IgD-negative memory B cell (primary cell): Measurements from ENCODE around the gene DCTD. TPM values are rescaled to one million over a fixed set of nuclear protein-coding genes. Genes with fewer than 3 reads are reported as not detected.

ENCODE experiments used
- H3K27ac Mint-ChIP-seq, 3 donors: one replicate each; pipeline ENCODE4 v1.8.0; 2020 to 2022; ENCODE audit warnings: mild to moderate bottlenecking in 3 of 3, mixed read lengths in 3 of 3, moderate library complexity in 1 of 3
- H3K27me3 Mint-ChIP-seq: one replicate; pipeline ENCODE4 v1.8.0; 2021; ENCODE audit warnings: mixed read lengths
- H3K36me3 Mint-ChIP-seq: one replicate; pipeline ENCODE4 v1.8.0; 2020; ENCODE audit warnings: mild to moderate bottlenecking, mixed read lengths
- H3K4me1 Mint-ChIP-seq, 3 donors: one replicate each; pipeline ENCODE4 v1.8.0; 2020 to 2022; ENCODE audit warnings: mixed read lengths in 3 of 3, mild to moderate bottlenecking in 1 of 3
- H3K4me3 Mint-ChIP-seq, 4 donors: one replicate each; pipeline ENCODE4 v1.8.0; 2020 to 2022; ENCODE audit warnings: mild to moderate bottlenecking in 4 of 4, mixed read lengths in 4 of 4, moderate library complexity in 3 of 4
- H3K9me3 Mint-ChIP-seq, 3 donors: one replicate each; pipeline ENCODE4 v1.8.0; 2020 to 2021; ENCODE audit warnings: mixed read lengths in 3 of 3, mild to moderate bottlenecking in 1 of 3
- polyA plus RNA-seq: library from polyadenylated mRNA; unstranded; fragments of 300-500 nt; fragmentation: Illumina TruSeq; gene quantifications from one replicate; pipeline ENCODE4 v1.2.3, GENCODE V29; 2021

The DCTD gene
- polyA plus RNA-seq, 1 donor from 2014 or later = 101 TPM

DNA sequence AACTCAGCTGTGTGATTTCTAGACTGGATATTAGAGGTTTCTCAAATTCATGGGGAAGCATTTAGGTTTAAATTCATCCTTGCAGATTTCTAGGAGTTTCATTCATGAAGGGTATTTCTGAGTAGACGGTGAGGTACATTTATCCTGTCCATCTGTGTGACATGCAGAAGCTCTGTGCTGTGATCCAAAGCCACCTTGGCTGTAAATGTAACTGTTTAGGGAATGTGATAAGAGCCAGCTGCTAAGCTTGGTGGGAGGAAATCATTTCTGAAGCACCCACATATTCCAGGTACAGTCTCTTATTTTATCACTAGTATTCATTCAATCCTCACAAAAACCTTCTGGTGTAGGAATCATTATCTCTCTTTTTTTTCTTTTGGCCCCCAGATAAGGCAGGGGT lies 8.7 kb upstream of the DCTD start:
- Mint-ChIP-seq H3K4me1 (peaks cover 0 to 5% (median 0%) of the 10 kb centered on the region in 3 donors), H3K4me3 (no peak overlapping the region), H3K9me3 (no peaks in the 10 kb centered on the region), H3K27me3 (peaks cover 6% of the 10 kb centered on the region), H3K36me3 (no peaks in the 10 kb centered on the region), H3K27ac (no peak overlapping the region)

DNA sequence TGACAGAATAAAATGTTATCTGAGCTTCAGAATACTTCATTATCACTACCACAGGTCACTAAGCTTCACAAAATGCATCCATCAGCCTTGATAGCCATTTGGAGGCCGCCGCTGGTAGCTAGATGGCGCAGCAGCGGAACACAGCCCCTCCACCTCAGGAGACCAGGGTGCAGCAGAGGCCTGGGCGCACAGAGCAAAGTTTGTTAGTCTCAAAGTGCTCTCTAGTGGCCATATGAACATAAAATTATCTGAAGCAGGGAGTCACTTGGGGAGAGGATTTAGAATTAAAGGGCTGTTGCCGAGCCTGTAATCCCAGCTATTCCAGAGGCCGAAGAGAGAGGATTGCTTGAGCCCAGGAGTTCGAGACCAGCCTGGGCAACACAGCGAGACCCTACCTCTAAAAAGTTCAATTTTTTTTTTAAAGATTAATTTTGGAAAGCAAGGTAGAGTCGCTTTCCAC lies 8.1 kb upstream of the DCTD start:
- Mint-ChIP-seq H3K4me3 (peak overlapping the region in 1 of 4 donors; percentile 33), H3K9me3 (no peaks in the 10 kb centered on the region), H3K27me3 (peaks cover 6% of the 10 kb centered on the region), H3K4me1 (peaks cover 0 to 5% (median 0%) of the 10 kb centered on the region in 3 donors), H3K36me3 (no peaks in the 10 kb centered on the region), H3K27ac (peak overlapping the region in 1 of 3 donors; percentile 3)

DNA sequence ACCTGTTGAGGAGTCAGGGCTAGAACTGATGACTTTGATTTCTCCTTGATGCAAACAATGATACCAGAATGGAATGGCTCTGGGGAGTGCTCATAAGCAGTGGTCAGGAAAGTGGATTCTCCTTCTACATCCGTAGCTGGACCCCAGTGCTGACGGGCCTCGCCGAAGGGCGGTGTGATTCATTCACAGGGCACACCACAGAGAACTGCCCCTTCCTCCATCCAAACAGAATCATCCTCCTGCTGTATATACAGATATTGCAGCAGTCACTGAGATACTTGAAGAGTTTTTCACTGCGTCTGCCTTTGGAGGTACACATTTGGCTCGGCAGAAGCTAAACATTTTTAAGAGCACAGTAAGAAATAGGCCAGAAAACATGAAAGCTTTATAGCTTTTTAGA lies 7.3 kb upstream of the DCTD start:
- H3K4me1 Mint-ChIP-seq = peaks cover 0 to 9% (median 0%) of the 10 kb centered on the region in 3 donors
- H3K27ac Mint-ChIP-seq = no peak overlapping the region
- no peaks in the 10 kb centered on the region for H3K36me3 Mint-ChIP-seq
- no peaks in the 10 kb centered on the region for H3K9me3 Mint-ChIP-seq
- no peak overlapping the region for H3K4me3 Mint-ChIP-seq
- H3K27me3 Mint-ChIP-seq = peaks cover 6% of the 10 kb centered on the region

DNA sequence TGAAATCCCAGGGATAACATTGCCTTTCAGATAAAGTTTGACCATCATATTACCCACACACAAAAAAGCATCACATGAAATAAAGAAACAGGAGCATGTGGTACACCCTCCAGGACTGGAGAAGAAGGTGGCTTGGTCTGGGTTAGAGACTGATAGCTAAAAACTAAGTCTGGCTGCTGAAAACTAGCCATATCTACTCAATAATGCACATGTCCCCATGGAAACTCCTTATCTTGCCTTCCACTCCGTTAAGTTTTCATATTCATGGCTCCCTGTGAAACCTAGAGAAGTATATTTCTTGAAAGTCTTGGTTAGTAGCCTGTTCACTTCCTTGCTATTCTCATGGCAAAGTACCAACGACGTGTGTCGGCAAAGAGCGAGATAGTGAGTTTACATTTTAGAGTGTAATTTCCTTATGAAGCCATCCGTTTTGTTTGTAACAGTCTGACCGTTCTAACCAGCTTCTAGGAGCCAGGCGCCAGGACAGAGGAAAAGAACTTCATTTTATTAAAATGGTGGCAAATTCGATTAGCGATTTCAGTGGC lies 6.7 kb upstream of the DCTD start:
- H3K4me3 Mint-ChIP-seq = no peak overlapping the region
- H3K27ac Mint-ChIP-seq = no peak overlapping the region
- no peaks in the 10 kb centered on the region for H3K9me3 Mint-ChIP-seq
- no peaks in the 10 kb centered on the region for H3K36me3 Mint-ChIP-seq
- H3K27me3 Mint-ChIP-seq = peaks cover 6% of the 10 kb centered on the region
- peaks cover 1 to 15% (median 3%) of the 10 kb centered on the region in 3 donors for H3K4me1 Mint-ChIP-seq

DNA sequence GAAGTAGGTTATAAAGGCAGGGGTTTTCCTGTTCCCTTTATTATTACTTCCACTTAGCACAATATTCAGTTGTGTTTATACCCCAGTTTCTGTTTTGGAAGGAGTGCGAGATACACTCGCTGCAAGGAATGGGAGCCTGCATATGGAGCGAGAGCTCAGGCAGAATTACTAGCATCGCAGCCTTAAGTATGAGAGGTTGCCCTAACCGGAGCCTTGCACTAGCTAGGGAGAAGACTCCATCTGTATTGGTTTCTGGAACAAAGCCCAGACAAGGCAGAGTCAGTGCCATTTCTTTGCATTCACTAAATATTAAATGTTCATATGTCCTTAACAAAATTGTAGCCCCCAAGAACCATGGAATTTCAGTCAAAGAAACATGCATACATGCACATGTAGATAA lies 6.2 kb upstream of the DCTD start:
- Mint-ChIP-seq H3K36me3 (no peaks in the 10 kb centered on the region), H3K9me3 (no peaks in the 10 kb centered on the region), H3K4me1 (peaks cover 5 to 20% (median 6%) of the 10 kb centered on the region in 3 donors)

DNA sequence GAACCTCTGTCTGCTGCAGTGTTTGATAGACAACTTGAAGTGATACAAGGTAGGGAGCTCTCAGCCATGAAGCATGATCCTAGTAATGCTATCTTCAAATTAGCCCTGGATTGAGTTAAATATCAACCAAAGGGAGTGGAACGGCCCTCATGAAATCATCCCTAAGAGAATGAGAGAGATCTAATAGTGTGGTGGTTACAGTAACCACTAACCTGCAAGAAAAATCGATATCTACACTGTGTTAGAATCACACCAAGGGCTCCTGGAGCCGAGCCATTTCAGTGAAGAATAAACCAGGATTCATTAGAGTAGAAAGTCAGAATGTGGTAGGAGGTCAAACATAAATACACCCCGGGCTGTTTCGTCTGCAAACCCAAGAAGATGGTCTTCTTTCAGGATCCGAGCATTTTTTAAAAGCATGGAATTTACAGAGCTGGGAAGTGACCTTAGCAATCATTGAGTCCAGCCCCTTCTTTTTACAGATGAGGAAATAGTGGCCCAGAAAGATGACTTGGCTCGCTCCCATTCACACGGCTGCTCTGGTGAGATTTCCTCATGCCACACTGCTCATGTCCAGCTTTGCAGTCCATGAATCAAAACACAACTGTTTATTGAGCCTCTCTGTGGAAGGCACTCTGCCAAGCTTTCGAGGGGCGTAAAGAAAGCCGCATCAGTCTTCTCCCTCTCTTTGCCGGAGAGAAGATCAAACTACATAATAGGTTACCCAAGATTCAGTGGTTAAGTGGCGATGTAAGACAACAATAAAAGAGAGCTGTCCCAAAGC lies 5.5 kb upstream of the DCTD start:
- H3K27ac Mint-ChIP-seq = no peak overlapping the region
- H3K27me3 Mint-ChIP-seq = peaks cover 3% of the 10 kb centered on the region
- no peak overlapping the region for H3K4me3 Mint-ChIP-seq
- H3K9me3 Mint-ChIP-seq = no peaks in the 10 kb centered on the region
- no peaks in the 10 kb centered on the region for H3K36me3 Mint-ChIP-seq
- H3K4me1 Mint-ChIP-seq = peaks cover 5 to 23% (median 12%) of the 10 kb centered on the region in 3 donors

More for the DNA sequence above, 6.2 kb upstream of the DCTD start:
- H3K4me3 Mint-ChIP-seq = no peak overlapping the region
- peaks cover 6% of the 10 kb centered on the region for H3K27me3 Mint-ChIP-seq
- no peak overlapping the region for H3K27ac Mint-ChIP-seq

DNA sequence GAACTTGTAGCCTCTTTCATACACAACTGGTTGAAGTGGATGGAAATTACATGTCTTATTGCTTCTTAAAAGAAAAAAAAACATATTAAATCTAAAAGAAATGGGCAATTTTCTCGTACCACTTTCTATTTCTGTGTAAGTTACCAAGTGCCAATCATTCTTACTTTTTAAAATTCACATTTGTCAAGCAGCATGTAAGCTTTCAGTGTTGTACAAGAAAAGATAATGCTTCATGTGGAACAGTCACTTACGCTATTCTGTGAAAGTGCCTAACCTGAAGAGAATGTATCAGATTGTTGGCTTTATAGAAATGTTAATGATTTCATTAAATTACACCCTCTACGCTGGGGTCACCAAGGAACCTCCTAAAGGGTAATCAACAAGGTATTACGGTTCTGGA lies 4.4 kb upstream of the DCTD start:
- Mint-ChIP-seq H3K4me3 (no peak overlapping the region), H3K4me1 (peaks cover 5 to 23% (median 12%) of the 10 kb centered on the region in 3 donors), H3K9me3 (no peaks in the 10 kb centered on the region), H3K27ac (no peak overlapping the region), H3K27me3 (no peaks in the 10 kb centered on the region), H3K36me3 (no peaks in the 10 kb centered on the region)

DNA sequence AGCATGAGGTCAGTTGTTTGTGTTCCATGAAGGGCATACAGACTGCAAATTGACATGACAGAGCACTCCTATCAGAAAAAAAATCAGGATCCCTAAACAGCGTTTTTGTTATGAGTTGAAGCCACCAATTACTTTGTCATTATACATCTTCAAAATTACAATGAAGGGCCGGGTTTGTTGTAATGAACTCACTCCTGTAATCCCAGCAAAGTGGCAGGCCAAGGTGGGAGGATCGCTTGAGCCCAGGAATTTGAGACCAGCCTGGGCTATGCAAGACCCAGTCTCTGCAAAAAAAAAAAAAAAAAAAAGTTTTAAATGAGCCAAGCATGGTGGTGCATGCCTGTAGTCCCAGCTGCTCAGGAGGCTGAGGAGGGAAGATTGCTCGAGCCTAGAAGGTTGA lies 3.5 kb upstream of the DCTD start:
- Mint-ChIP-seq H3K9me3 (no peaks in the 10 kb centered on the region), H3K36me3 (no peaks in the 10 kb centered on the region), H3K4me3 (no peak overlapping the region), H3K27me3 (no peaks in the 10 kb centered on the region), H3K4me1 (peaks cover 11 to 28% (median 18%) of the 10 kb centered on the region in 3 donors), H3K27ac (no peak overlapping the region)

DNA sequence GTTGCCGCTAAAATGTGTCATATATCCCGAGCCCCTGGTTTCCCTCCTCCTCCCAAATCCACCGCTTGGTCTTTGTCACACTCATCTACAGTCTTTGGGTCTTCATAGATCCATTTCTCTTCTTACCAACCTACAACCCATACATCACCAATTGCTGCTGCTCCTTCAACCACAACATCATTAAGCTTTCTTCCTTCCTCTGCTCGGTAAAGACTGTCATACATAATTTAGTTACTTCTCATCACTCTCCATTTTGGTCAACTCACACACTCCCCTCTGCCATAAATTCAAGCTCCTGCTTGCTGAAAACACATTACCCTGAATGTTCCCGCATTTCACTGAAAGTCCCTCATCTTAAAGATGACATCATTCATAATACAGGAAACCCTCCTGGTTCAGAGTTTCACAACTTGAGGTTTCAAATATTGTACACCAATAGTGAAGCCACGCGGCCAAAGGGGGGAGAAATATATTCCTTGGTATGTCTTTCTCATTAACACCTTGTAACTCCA lies 1.7 kb upstream of the DCTD start:
- Mint-ChIP-seq H3K4me3 (peak overlapping the region; percentile 79 to 98 (median 87)), H3K36me3 (no peaks in the 10 kb centered on the region), H3K27ac (peak overlapping the region; percentile 71 to 100 (median 83)), H3K4me1 (peaks cover 11 to 23% (median 23%) of the 10 kb centered on the region in 3 donors), H3K27me3 (no peaks in the 10 kb centered on the region), H3K9me3 (no peaks in the 10 kb centered on the region)

DNA sequence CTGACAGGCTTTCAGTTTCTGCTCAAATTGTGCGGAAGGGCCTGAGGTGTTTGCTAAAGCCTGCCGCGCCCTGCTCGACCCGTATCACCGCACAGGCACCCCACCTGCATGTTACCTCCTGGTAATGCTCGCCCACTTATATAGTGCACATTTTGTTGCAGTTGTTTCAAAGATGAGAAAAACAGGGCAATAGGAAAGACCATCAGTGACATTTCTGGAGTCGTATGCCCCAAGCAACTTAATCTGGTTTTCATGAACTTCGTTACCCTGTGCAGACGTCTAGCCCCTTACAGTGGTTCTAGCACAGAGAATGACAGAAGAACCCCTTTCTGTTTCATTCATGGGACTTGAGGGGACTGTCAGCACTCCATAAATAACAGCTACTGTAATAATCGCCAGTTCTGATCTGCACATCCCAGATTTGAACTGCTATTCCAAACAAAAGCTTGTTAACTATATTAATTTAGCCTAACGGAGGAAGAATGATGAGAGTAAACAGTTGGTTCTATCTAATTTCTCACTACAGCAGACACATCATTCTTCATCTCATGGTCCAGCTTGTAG lies 940 bp upstream of the DCTD start:
- Mint-ChIP-seq H3K4me1 (peaks cover 11 to 25% (median 23%) of the 10 kb centered on the region in 3 donors), H3K36me3 (peaks cover under 1% of the 10 kb centered on the region), H3K9me3 (no peaks in the 10 kb centered on the region)

DNA sequence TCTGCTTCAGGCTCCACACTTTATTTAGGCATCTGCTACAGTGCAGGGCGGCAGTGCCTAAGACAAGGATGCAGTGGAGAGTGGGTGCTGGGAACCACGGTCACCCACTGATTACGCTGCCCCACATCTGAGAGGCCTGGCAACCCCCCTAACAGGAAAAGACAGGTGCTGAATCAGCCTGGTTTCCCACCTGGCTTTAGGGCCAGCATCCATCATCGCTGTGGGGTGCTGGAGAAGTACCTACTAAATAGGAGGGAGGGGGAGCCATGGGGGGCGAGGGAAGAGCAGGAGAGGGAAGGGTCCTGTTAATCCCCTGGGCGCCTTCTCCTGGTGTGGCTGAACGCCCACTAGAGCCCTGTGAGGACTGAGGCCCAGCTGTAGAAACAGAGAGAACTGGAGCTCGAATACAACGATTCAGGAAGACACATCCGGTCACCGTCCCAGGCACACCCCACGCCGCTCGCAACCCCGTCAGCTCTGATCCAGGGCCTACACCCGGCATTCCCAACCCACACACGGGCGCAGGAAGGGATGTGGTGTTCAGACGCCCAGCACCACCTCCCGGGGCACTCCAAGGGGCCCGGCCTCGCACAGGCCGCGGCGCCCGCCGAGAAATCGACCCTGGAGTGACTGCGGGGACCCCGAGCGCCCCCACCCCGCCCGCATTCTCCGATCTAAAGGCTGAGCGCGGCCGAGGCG lies 554 bp downstream of the DCTD start:
- H3K4me3 Mint-ChIP-seq = peak overlapping the region; percentile 74 to 96 (median 89)
- H3K27ac Mint-ChIP-seq = peak overlapping the region; percentile 76 to 91 (median 76)
- H3K27me3 Mint-ChIP-seq = no peaks in the 10 kb centered on the region
- H3K9me3 Mint-ChIP-seq = no peaks in the 10 kb centered on the region
- peaks cover 18 to 35% (median 23%) of the 10 kb centered on the region in 3 donors for H3K4me1 Mint-ChIP-seq
- H3K36me3 Mint-ChIP-seq = peaks cover 5% of the 10 kb centered on the region

More for the DNA sequence above, 940 bp upstream of the DCTD start:
- Mint-ChIP-seq H3K27me3 (no peaks in the 10 kb centered on the region), H3K4me3 (peak overlapping the region; percentile 79 to 99 (median 96)), H3K27ac (peak overlapping the region; percentile 71 to 100 (median 83))

DNA sequence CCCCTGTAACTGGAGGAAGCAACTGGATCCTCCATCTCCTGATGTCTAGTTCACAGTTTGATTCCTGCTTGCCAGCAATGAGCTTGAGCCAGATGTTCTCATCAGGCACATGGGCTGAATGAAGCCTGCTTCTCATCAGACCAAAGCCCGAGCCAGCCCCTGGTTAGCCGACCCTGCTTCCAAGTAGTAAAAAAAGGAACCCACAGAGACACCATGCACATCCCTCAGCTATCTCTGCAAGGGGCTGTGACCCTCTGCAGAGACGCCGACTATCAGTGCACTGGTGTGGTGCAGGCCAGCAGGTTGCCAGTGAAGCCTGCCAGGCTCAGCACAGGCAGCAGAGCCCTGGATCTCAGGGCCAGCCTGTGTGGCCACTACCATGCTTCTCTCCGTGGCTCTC lies 2.8 kb downstream of the DCTD start:
- Mint-ChIP-seq H3K9me3 (no peaks in the 10 kb centered on the region), H3K4me1 (peaks cover 17 to 35% (median 19%) of the 10 kb centered on the region in 3 donors), H3K4me3 (peak overlapping the region in 1 of 4 donors; percentile 74), H3K27me3 (no peaks in the 10 kb centered on the region), H3K27ac (no peak overlapping the region), H3K36me3 (peaks cover 8% of the 10 kb centered on the region)

DNA sequence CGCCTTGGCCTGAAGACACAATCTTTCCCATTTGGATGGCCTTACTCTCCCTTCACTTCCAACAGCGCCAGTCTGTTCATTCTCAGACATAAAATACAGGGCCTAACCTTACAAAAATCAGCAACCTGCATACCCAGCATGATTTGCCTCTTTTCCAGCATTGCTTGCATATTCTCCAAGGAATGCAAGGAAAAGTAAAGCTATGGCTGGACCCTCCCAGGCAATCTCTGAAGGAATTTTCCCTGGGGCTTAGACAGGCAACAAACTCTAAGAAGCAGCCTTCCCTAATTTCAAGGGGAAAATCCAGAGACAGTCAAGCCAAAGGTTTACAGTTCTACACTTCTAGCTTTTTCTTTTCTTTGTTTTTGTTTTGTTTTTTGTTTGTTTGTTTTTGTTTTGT lies 3.6 kb downstream of the DCTD start:
- Mint-ChIP-seq H3K36me3 (peaks cover 8% of the 10 kb centered on the region), H3K4me1 (peaks cover 10 to 33% (median 16%) of the 10 kb centered on the region in 3 donors), H3K9me3 (no peaks in the 10 kb centered on the region), H3K27me3 (no peaks in the 10 kb centered on the region), H3K4me3 (peak overlapping the region in 1 of 4 donors; percentile 61), H3K27ac (no peak overlapping the region)

DNA sequence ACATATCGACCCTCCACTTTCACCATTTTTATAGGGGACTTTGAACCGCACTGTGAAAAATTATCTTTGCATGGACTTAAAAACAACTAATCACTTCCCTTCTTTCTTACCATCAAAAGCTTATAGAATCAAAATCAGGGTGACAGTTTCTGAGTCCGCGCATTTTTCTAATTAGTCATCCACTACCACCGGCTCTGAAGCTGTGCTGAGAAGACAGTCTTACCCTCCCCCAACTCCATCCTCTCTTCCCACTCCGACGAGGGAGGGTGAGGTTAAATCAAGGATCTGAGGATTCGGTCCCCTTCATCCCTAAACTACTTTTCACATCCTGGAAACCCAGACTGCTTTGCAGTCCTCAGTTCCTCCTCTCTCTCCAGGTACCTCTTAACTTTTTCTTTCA lies 4.2 kb downstream of the DCTD start:
- no peaks in the 10 kb centered on the region for H3K27me3 Mint-ChIP-seq
- H3K4me1 Mint-ChIP-seq = peaks cover 5 to 30% (median 14%) of the 10 kb centered on the region in 3 donors
- H3K9me3 Mint-ChIP-seq = no peaks in the 10 kb centered on the region
- H3K36me3 Mint-ChIP-seq = peaks cover 8% of the 10 kb centered on the region
- peak overlapping the region in 1 of 3 donors; percentile 59 for H3K27ac Mint-ChIP-seq
- peak overlapping the region in 1 of 4 donors; percentile 61 for H3K4me3 Mint-ChIP-seq

DNA sequence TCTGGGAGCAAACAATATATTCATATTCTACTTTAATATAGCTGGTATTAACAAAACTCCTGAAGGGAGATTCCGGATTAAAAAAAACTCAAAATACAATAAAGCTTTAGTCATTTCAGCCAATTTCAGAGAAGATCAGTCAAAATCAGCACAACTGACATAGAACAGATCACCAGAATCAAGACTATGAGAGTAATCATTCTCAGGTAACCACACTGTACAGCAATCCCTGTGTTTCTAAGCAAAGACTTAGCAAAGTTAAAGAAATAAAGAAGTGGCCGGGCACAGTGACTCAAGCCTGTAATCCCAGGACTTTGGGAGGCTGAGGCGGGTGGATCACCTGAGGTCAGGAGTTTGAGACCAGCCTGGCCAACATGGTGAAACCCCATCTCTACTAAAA lies 9.1 kb downstream of the DCTD start:
- Mint-ChIP-seq H3K36me3 (peaks cover 15% of the 10 kb centered on the region), H3K9me3 (no peaks in the 10 kb centered on the region)

More for the DNA sequence above, 9.1 kb downstream of the DCTD start:
- Mint-ChIP-seq H3K4me1 (peaks cover 7 to 13% (median 8%) of the 10 kb centered on the region in 3 donors), H3K27me3 (no peaks in the 10 kb centered on the region), H3K4me3 (no peak overlapping the region), H3K27ac (no peak overlapping the region)
